Umbilical cord (tissue), 2 donors: ENCODE data around the gene SOD2. TPM values are rescaled to one million over a fixed set of nuclear protein-coding genes. Genes with fewer than 3 reads are reported as not detected.
"Not testable (repeated sequence)": the region's sequence is repeated elsewhere in the genome, so short reads cannot be mapped to it uniquely, and the experiment has no call there.

Source experiments
- DNase-seq: peaks from one replicate; pipeline ENCODE4 v3.0.0-alpha.2; 2015; ENCODE audit warnings: low spot score
- total RNA-seq: library from RNA; depleted of rRNA; stranded (reverse); fragments of >200 nt; gene quantifications from one replicate; pipeline ENCODE4 v1.2.3, GENCODE V29; 2014; ENCODE audit warnings: low replicate concordance; ENCODE audit not compliant: insufficient read depth

Gene SOD2
- total RNA-seq, 1 donor from 2014 or later: 275 TPM

GRCh38 chr6:159682810-159683209 is 10.2 kb downstream of the SOD2 start:
- no peak for DNase-seq

GRCh38 chr6:159682295-159682694 is 10.7 kb downstream of the SOD2 start:
- DNase-seq: no peak

- no peak for DNase-seq
Observed at GRCh38 chr6:159681191-159681880, 11.7 kb downstream of the SOD2 start.

- DNase-seq: no peak
Observed at GRCh38 chr6:159680104-159680503, 12.9 kb downstream of the SOD2 start.

GRCh38 chr6:159679091-159680077 is 13.7 kb downstream of the SOD2 start:
- peak; percentile 85 for DNase-seq

- no peak for DNase-seq
Observed at GRCh38 chr6:159678574-159678973, 14.5 kb downstream of the SOD2 start.

GRCh38 chr6:159677506-159678165 is 15.4 kb downstream of the SOD2 start:
- DNase-seq: no peak

- DNase-seq: no peak
Observed at GRCh38 chr6:159676890-159677505, 16.0 kb downstream of the SOD2 start.

GRCh38 chr6:159676236-159676635 is 16.8 kb downstream of the SOD2 start:
- DNase-seq: not testable (repeated sequence)

- no peak for DNase-seq
Observed at GRCh38 chr6:159665868-159666635, 27.0 kb downstream of the SOD2 start.

GRCh38 chr6:159663368-159663889 is 29.6 kb downstream of the SOD2 start:
- DNase-seq: not testable (repeated sequence)

- not testable (repeated sequence) for DNase-seq
Observed at GRCh38 chr6:159661977-159662376, 31.1 kb downstream of the SOD2 start.

GRCh38 chr6:159655409-159655988 is 37.5 kb downstream of the SOD2 start:
- DNase-seq: no peak

GRCh38 chr6:159654483-159655098 is 38.5 kb downstream of the SOD2 start:
- peak; percentile 53 for DNase-seq

- no peak for DNase-seq
Observed at GRCh38 chr6:159650314-159650713, 42.7 kb downstream of the SOD2 start.

GRCh38 chr6:159649441-159649840 is 43.6 kb downstream of the SOD2 start:
- DNase-seq: no peak

GRCh38 chr6:159646733-159647132 is 46.3 kb downstream of the SOD2 start:
- DNase-seq: no peak

- peak; percentile 18 for DNase-seq
Observed at GRCh38 chr6:159646116-159646515, 46.9 kb downstream of the SOD2 start.

GRCh38 chr6:159645640-159646039 is 47.4 kb downstream of the SOD2 start:
- DNase-seq: no peak
